Peyer's patch (tissue), 4 donors: Measurements from ENCODE around the gene PLXNC1.

Experiments
- CTCF ChIP-seq, 6 experiments: fragments of 450-650 bp in 4 of 6; fragments of 200-600 bp in 2 of 6; sonication (generic) in 1 of 6; IDR thresholded peaks; one replicate each; pipeline ENCODE4 v1.5.1; 2017 to 2019; ENCODE audit warnings: antibody characterized with exemption in 6 of 6, mild to moderate bottlenecking in 3 of 6, moderate library complexity in 1 of 6
- POLR2A ChIP-seq, 2 donors: fragments of 450-650 bp; IDR thresholded peaks; one replicate each; pipeline ENCODE4 v1.5.1; 2017; ENCODE audit warnings: antibody characterized with exemption in 2 of 2, mild to moderate bottlenecking in 2 of 2, moderate library complexity in 2 of 2

- TF ChIP-seq POLR2A (IDR thresholded peaks at IDR 0.05) (no peak), CTCF (IDR thresholded peaks at IDR 0.05) (no peak)
Measured at GRCh38 chr12:94304566-94305061, 156.2 kb downstream of the PLXNC1 start.
